Measurements from ENCODE around the gene CHD3. TPM values are rescaled to one million over a fixed set of nuclear protein-coding genes. Genes with fewer than 3 reads are reported as not detected.

Gene CHD3
- total and polyA plus RNA-seq, 10 of the 15 experiments (the other 5 are each of a cell fraction or from before 2014, with no cell fraction given): 1.4 to 86.8 (median 39.1) TPM

- Histone ChIP-seq H3K4me3 (peak overlapping the region; percentile 88), H3K36me3 (ENCODE audit: control insufficient read depth in 2 of 2, insufficient read depth in 2 of 2, low read length in 1 of 2) (peaks cover 7 to 8% of the 10 kb centered on the region in 2 experiments; a peak in 3 of 4 replicates), H2AFZ (ENCODE audit: control insufficient read depth, low read depth, low read length) (peak overlapping the region; percentile 76), H3K9ac (ENCODE audit: control insufficient read depth, insufficient read depth, low read length) (peak overlapping the region; percentile 87), H3K9me3 (replicated peaks; ENCODE audit: control insufficient read depth, insufficient read depth, low read length) (no peaks in the 10 kb centered on the region), H3K27me3 (replicated peaks in 1 of 2; ENCODE audit: control insufficient read depth in 2 of 2, insufficient read depth in 2 of 2, low read length in 1 of 2) (no peaks in the 10 kb centered on the region), H3K27ac (ENCODE audit: control insufficient read depth, insufficient read depth) (peak overlapping the region; percentile 91), H3K4me1 (ENCODE audit: control insufficient read depth, insufficient read depth, low read length) (peaks cover 6% of the 10 kb centered on the region), H4K20me1 (ENCODE audit: control insufficient read depth, insufficient read depth) (no peaks in the 10 kb centered on the region), H3K79me2 (ENCODE audit: control insufficient read depth, insufficient read depth, low read length) (peaks cover 45% of the 10 kb centered on the region), H3K4me2 (ENCODE audit: control insufficient read depth, insufficient read depth) (peak overlapping the region; percentile 96)
- intact Hi-C loops (cut with micrococcal nuclease; ENCODE audit: unreplicated experiment) (no loop called here), in situ Hi-C loops (cut with MboI) (no loop called here)
- no TSS peak for BruUV-seq (replicated peaks)
- CTCF ChIA-PET: interaction anchor here (1.5 kb wide), 2 partner anchors 17 to 24 kb away, joined by 3 read pairs; no protein-coding TSS in a partner anchor
- peak; percentile 75 for DNase-seq (ENCODE audit: low read depth, low spot score)
- peak; percentile 72 for FAIRE-seq
- RAD21 ChIA-PET (ENCODE audit: unreplicated experiment): no interaction called here
- WGBS (ENCODE audit: insufficient coverage, insufficient replicate concordance, low lambda C conversion rate, missing lambda C conversion rate): under 1% methylated on average over 23 of the region's 35 CpGs
- peak; percentile 82 for ATAC-seq
- SMC1A ChIA-PET (ENCODE audit: uncharacterized antibody, unreplicated experiment): no interaction called here
- POLR2A ChIA-PET: no interaction called here
- TF ChIP-seq IKZF2 (IDR thresholded peaks at IDR 0.05) (peak; percentile 36 to 61; a peak in 1 of 4 replicates), SIN3A (IDR thresholded peaks at IDR 0.05; ENCODE audit: low read depth, low read length) (peak; percentile 58; the same call in 1 of the 2 replicates), TBL1XR1 (IDR thresholded peaks at IDR 0.05; ENCODE audit: low read depth, low read length) (no peak), SPI1 (IDR thresholded peaks at IDR 0.05; ENCODE audit: borderline replicate concordance, insufficient read depth, low read depth, low read length) (no peak), NFXL1 (IDR thresholded peaks at IDR 0.05; ENCODE audit: borderline replicate concordance) (no peak), ATF3 (IDR thresholded peaks at IDR 0.05; ENCODE audit: borderline replicate concordance, extremely low read depth, low read depth, low read length) (no peak), JUNB (IDR thresholded peaks at IDR 0.05) (no peak), EP300 (IDR thresholded peaks at IDR 0.05; ENCODE audit: borderline replicate concordance in 1 of 2, control insufficient read depth in 1 of 2, low read depth in 2 of 2, low read length in 2 of 2) (peak in 1 of 2 experiments; percentile 54; a peak in 2 of 4 replicates), RFX5 (IDR thresholded peaks at IDR 0.05; ENCODE audit: low read depth, low read length) (0 out of 2 replicates have a peak, but pooled peaks have one; percentile 41), NFYB (IDR thresholded peaks at IDR 0.05; ENCODE audit: insufficient read depth, low read depth, low read length) (no peak), EGR1 (IDR thresholded peaks at IDR 0.05; ENCODE audit: borderline replicate concordance in 1 of 2, low read depth in 2 of 2, low read length in 2 of 2) (0 out of 3 replicates have a peak, but pooled peaks of 1 of the 2 experiments have one; percentile 18), NR2C1 (IDR thresholded peaks at IDR 0.05) (no peak), SMARCA5 (IDR thresholded peaks at IDR 0.05) (peak; percentile 22; the same call in 1 of the 2 replicates), SMAD5 (IDR thresholded peaks at IDR 0.05; ENCODE audit: low read depth) (no peak), RAD51 (IDR thresholded peaks at IDR 0.05) (no peak), KDM1A (IDR thresholded peaks at IDR 0.05; ENCODE audit: borderline replicate concordance) (no peak), REST (IDR thresholded peaks at IDR 0.05; ENCODE audit: low read depth, low read length) (no peak), POLR2AphosphoS5 (IDR thresholded peaks at IDR 0.05; ENCODE audit: low read length) (no peak), ZBED1 (IDR thresholded peaks at IDR 0.05; ENCODE audit: borderline replicate concordance) (no peak), EED (IDR thresholded peaks at IDR 0.05; ENCODE audit: low read depth) (peak; percentile 21; the same call in 1 of the 2 replicates), WRNIP1 (IDR thresholded peaks at IDR 0.05; ENCODE audit: borderline replicate concordance, low read depth, low read length) (no peak), ZZZ3 (IDR thresholded peaks at IDR 0.05; ENCODE audit: control insufficient read depth, insufficient read length, low read depth) (no peak)
Measured at GRCh38 chr17:7887482-7888183, 956 bp upstream of the CHD3 start.

Measured in GM12878 (cell line).